GM21576 (cell line): Measurements from ENCODE around the gene CD8A.
A peak's percentile ranks its signal among the peaks of the same experiment; 100 is the strongest.

ENCODE experiments used
- ATAC-seq: cut with Tn5 transposase; IDR thresholded peaks from one replicate; pipeline ENCODE4 v1.9.1; 2021; ENCODE audit warnings: mild to moderate bottlenecking, moderate library complexity; ENCODE audit not compliant: unreplicated experiment

CD8A gene

GRCh38 chr2:86809481-86810121 is 18.9 kb upstream of the CD8A start:
- ATAC-seq, result no peak

GRCh38 chr2:86808315-86809161 is 17.8 kb upstream of the CD8A start:
- ATAC-seq, result peak; percentile 95

DNA sequence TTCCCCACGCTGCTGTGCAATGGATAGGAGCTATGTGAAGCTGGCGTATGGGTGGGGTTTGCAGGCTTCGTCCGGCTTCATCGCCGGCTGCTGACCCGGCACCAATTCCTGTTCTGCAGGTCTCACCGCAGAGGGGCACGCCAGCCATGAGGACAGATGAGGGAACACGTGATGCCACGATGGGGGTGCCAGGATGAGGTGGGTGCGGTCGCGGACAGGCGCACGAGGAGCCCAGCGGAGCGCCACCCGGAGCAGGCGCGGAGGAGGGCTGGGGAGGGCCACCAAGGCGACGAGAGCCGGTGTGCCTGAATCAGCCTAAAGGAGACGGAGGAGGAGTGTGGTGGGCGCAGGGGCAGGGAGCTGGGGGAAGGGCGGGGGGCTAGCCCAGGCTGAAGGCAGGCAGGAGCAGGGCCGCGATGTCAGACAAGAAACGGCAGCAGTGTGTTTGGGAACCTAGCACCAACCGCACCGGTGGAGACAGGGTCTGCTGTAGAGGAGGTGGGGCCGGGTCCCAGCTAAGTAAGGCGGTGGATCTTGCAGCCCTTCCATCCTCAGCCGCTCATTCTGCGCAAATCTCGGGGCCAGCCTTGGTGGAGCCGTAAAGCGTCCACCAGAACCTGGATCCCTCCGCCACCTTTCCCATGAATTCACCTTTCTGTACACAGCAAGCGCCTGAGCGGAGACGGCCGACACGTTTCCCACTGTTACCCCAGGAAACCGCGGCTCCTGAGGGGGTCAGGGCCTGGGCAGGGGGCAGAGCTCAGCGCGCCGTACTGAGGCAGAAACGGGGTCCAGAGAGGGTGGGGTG is 17.0 kb upstream of the CD8A start:
- ATAC-seq, result no peak

- no peak for ATAC-seq
Measured at GRCh38 chr2:86807133-86807467, 16.4 kb upstream of the CD8A start.

DNA sequence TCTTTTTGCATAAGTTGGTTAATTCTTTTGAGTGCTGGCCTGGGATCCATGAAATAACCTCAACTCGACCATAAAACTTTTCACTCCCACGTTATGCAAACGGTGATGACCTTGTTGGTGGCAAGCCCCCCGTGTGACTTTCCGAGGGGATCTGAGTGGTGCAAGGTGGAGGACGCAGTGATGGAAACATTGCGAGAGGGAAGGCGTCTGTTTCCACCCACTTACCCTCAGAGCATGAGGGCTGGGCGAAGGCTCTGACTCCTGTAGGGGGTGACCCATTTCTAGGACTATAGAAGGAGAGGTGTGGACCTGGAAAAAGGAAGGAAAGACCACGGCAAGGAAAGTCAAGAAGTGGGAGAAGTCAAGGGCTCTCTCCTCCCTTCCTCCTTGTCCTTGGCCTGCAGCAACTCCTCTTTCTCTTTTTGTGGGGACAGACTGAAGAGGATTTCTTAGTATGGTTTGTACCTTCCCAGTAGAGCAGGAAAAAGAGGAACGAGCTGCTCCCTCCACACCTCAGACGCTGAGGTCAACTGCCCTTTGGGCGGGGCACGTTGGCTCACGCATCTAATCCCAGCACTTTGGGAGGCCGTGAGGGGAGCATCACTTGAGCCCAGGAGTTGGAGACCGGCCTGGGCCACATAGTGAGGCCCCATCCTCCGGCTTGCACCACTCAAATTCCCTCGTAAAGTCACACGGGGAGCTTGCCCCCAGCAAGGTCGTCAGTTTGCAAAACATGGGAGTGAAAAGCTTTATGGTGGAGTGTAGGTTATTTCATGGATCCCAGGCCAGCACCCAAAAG is 15.5 kb upstream of the CD8A start:
- ATAC-seq, result no peak

- no peak for ATAC-seq
Measured at GRCh38 chr2:86800856-86801567, 10.3 kb upstream of the CD8A start.

DNA sequence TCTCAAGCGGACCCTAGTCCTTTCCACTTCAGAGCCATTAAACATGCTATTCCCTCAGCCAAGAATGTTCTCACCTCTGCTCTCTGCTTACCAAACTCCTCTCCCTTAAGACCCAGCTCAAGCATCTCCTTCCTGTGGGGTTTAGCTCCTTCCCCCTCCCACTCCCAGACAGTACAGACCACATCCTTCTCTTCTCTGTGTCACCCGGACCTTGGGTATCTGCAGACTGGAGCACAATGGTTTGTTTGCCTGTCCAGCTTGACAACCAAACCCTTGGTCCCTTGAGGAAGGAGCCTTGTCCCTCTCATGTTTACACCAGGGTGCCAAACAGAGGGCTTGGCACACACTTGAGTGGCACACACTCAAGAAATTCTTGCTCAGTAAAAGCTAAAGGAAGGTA is 4.1 kb upstream of the CD8A start:
- no peak for ATAC-seq

- ATAC-seq, result no peak
Measured at GRCh38 chr2:86793752-86794151, 3.0 kb upstream of the CD8A start.

- no peak for ATAC-seq
Measured at GRCh38 chr2:86791573-86791972, 860 bp upstream of the CD8A start.

DNA sequence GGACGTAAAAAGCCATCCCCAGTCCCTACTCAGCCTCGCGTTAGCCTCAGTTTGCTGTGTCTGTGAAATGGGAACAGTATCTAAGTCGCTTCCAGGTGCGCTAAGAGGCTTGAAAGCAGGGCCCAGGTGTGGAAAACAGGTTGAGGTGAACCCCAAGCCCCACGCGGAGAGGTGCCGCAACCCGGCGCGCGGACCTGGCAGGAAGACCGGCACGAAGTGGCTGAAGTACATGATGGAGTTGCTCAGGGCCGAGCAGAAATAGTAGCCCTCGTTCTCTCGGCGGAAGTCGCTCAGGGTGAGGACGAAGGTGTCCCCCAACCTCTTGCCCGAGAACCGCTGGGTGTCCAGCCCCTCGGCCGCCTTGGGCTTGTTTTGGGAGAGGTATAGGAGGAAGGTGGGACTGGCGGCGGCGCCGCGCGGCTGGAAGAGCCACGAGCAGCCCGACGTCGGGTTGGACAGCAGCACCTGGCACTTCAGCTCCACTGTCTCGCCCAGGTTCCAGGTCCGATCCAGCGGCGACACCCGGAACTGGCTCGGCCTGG is 508 bp downstream of the CD8A start:
- ATAC-seq, result no peak

- ATAC-seq, result no peak
Measured at GRCh38 chr2:86789687-86790133, 1.0 kb downstream of the CD8A start.

DNA sequence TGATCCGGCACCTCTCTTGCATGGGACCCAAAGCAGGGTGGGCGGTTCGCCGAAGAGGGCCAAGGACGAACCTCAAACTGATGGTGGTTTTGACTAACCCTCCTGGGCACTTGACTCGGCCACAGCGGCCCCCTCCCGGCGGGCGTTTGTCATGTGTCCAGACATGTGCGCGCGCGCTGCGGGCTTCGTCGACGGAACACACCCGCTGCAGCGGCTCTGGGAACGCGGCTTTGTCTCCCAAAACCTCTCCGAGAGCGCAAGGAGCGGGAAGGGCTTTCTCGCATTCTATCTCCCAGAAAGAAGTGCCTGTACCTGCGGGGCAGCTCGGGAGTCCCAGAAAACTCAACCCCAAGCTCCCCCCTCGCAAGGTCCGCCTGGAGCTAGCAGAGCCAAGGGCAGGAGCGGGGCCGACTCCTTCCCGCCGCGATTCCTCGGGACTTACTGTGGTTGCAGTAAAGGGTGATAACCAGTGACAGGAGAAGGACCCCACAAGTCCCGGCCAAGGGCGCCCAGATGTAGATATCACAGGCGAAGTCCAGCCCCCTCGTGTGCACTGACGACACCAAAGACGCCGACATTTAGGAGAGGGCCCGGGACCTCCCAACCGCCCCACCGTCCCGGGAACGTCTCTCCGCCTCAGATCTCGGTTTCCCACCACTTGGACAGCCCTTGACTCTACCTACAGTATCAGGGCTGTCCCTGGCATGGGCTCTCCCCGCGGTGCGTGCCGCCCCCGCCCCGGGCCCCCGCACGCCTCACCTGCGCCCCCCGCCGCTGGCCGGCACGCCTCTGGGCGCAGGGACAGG is 1.6 kb downstream of the CD8A start:
- ATAC-seq, result no peak

- no peak for ATAC-seq
Measured at GRCh38 chr2:86788165-86788564, 2.5 kb downstream of the CD8A start.

- ATAC-seq, result no peak
Measured at GRCh38 chr2:86787736-86788135, 3.0 kb downstream of the CD8A start.

DNA sequence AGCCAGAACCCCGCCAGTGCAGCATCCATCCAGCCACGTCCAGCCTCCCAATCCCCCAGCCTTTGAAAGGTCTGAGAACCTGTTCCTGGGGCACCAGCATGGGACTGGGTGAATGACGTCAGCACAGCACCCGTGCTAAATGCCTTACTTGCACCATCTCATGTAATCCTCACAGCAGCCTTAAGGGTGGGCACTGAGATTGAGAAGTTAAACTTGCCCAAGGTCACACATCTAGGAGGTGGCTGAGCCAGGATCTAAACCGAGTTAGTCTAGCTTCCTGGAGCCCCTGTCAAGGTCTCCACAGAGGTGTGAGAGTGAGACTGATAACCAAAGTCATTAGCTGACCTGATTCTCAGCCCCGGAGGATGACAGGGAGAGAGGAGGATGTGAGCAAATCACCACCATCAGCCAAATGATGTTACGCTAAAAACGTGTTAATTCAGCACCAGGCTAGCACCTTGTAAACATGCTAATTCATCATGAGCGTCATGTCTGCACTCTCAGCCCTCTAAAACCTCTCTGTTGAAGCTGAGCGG is 4.6 kb downstream of the CD8A start:
- ATAC-seq, result no peak

GRCh38 chr2:86785456-86785855 is 5.3 kb downstream of the CD8A start:
- no peak for ATAC-seq

DNA sequence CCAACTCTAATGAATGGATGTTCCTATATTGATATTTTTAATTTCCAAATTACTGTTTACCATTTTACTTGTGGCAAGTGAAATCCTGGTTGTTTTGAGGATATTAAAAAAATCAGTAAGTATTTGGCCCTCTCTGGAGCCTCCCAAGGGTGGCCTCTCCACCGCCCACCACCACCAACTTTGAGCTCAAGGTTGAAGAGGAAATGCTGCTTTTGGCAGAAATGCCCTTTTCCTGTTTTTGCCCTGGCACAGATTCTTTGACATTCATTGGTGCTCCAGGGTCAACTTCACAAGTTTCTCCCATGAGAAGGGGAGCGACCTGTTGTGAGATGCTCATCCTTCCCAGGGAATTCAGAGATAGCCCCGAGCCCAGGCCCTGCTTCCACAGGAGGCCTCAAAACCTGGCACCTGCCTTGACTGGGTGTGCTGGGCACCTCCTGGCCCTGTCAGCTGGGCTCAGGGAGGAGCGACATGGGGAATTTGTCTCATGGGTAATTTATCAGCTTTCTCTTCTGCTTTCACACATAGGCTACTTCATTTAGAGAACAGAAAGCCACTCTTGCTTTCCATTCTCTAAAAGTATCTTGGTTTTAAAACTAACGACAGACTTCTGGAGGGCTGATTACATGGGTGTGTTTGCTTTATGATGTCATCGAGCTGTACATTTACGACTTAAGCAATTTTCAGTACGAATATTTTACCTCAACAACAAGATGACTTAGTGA is 6.9 kb downstream of the CD8A start:
- peak; percentile 94 for ATAC-seq

- ATAC-seq, result no peak
Measured at GRCh38 chr2:86782748-86783147, 8.0 kb downstream of the CD8A start.
